DMS 273 treated with DMSO at 0.1 percent for 48 hours (cell line): ENCODE measurements around the gene LCN1.

Source experiments
- DNase-seq: peaks from one replicate; lab custom pipeline; 2025; lab: John Stamatoyannopoulos, UW

The LCN1 gene

GRCh38 chr9:135567311-135567710 is 46.1 kb downstream of the LCN1 start:
- no peak for DNase-seq

DNA sequence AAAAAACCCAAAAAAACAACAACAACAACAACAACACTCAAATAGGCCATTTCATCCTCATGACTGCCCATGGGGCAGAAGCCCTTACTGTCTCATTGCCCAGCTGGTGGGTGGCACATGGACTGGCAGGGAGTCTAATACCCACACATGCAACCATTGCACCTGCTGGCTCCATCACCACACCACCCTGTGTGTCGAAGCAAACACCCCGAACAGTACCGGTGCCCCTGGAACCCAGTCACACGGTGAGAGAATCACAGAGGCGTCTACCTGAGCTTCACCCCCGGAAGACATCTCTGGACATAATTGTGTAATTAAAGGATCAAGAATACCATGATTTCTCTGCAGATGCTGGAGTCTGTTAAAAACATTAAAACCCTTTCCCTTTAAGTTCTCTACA is 46.8 kb downstream of the LCN1 start:
- DNase-seq, result no peak

DNA sequence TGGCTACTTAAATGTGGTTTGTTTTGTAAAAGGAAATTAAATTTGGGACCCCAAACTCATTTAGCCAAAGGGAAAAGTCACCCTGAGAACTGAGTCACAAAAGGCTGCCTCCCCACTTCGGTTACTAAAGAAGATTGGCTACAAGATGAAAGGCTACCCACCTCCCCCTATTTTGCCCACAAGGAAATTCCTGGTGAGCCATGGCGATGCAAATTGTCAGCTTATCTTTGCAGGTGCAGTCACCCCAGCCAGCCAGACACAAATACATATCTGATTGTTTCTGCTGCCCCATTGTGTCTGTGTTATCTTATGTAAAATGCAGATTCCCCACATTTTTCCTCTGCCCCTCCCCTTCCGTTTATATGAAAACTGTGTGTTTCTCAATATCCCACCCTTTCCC is 49.2 kb downstream of the LCN1 start:
- DNase-seq, result no peak

GRCh38 chr9:135572233-135572632 is 51.0 kb downstream of the LCN1 start:
- DNase-seq, result no peak

DNA sequence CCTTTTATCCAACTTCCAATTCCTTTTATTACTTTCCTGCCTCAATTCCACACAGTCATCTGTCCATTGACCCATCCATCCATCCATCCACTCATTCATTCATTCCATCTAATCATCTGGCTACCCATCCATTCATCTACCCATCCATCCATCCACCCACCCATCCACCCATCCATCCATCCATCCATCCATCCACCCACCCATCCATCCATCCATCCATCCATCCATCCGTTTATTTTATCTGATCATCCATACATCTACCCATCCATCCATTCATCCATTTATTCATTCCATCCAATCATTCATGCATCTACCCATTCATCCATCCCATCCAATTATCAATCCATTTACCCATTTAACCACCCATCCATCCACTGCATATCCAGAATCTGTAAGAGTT is 51.9 kb downstream of the LCN1 start:
- no peak for DNase-seq

GRCh38 chr9:135574331-135574730 is 53.1 kb downstream of the LCN1 start:
- DNase-seq, result no peak

DNA sequence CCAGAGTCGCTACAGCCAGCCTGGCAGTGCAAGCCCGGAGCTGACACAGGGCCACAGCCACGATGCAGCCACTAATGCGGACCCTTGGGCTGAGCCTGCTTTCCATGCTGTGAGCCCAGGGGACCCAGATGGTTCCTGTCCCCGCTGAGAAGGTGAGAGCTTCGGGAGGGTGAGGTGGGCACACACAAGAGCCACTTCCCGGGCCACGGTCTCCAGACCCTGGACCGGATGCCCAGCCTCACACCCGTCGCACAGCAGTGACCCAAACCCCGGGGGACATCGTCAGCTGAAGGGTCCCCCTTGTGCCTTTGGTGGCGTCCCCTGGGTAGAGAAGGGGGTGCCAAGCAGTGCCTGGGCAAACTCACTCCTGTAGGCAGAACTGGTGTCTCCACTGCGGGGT is 53.7 kb downstream of the LCN1 start:
- no peak for DNase-seq
